Glomerular visceral epithelial cell (primary cell): ENCODE data around the gene TAF7.
"Not testable (repeated sequence)": the region's sequence is repeated elsewhere in the genome, so short reads cannot be mapped to it uniquely, and the experiment has no call there.

ENCODE experiments used
- DNase-seq: peaks from one replicate; pipeline ENCODE4 v3.0.0-alpha.2; 2016; ENCODE audit errors: extremely low spot score

TAF7 gene

GRCh38 chr5:141320225-141321169, at the start of gene TAF7:
TAF7 (minus strand) TSS chr5:141320784; CDS start chr5:141320044, 740 bp downstream.
- peak; percentile 96 for DNase-seq

- no peak for DNase-seq
Observed at GRCh38 chr5:141366016-141366896, 45.7 kb upstream of the TAF7 start.

GRCh38 chr5:141363952-141364660, 43.5 kb upstream of the TAF7 start, which contains the start of gene PCDHGA5:
PCDHGA5 (plus strand) TSS chr5:141364162; CDS start chr5:141364331, 169 bp downstream.
- no peak for DNase-seq

- no peak for DNase-seq
Observed at GRCh38 chr5:141362719-141363118, 42.1 kb upstream of the TAF7 start.

GRCh38 chr5:141360685-141361084, 40.1 kb upstream of the TAF7 start:
- no peak for DNase-seq

GRCh38 chr5:141359790-141360426, 39.3 kb upstream of the TAF7 start, which contains the start of gene PCDHGB2:
PCDHGB2 (plus strand) TSS chr5:141359994; CDS start chr5:141360136, 142 bp downstream.
- DNase-seq = no peak

GRCh38 chr5:141356950-141357349, 36.4 kb upstream of the TAF7 start:
- DNase-seq = no peak

GRCh38 chr5:141356133-141356532, 35.5 kb upstream of the TAF7 start:
- DNase-seq = no peak

GRCh38 chr5:141355641-141356040, 35.1 kb upstream of the TAF7 start:
- no peak for DNase-seq

GRCh38 chr5:141354900-141355469, 34.4 kb upstream of the TAF7 start, which contains the start of gene PCDHGA4:
PCDHGA4 (plus strand) TSS chr5:141355021; CDS start chr5:141355108, 87 bp downstream.
- no peak for DNase-seq

GRCh38 chr5:141351591-141351990, 31.0 kb upstream of the TAF7 start:
- no peak for DNase-seq

- DNase-seq = peak; percentile 59
Observed at GRCh38 chr5:141349917-141350619, 29.5 kb upstream of the TAF7 start, which contains the start of gene PCDHGB1. PCDHGB1 (plus strand) TSS chr5:141350099; CDS start chr5:141350261, 162 bp downstream.

GRCh38 chr5:141346017-141346416, 25.4 kb upstream of the TAF7 start:
- DNase-seq = not testable (repeated sequence)

- DNase-seq = no peak
Observed at GRCh38 chr5:141345327-141345726, 24.7 kb upstream of the TAF7 start.

GRCh38 chr5:141343953-141344463, 23.4 kb upstream of the TAF7 start:
- no peak for DNase-seq

- peak; percentile 61 for DNase-seq
Observed at GRCh38 chr5:141343242-141343952, 22.8 kb upstream of the TAF7 start, which contains the start of gene PCDHGA3. PCDHGA3 (plus strand) TSS chr5:141343829; CDS start chr5:141344034, 205 bp downstream.

- DNase-seq = no peak
Observed at GRCh38 chr5:141342773-141343172, 22.2 kb upstream of the TAF7 start.

- DNase-seq = not testable (repeated sequence)
Observed at GRCh38 chr5:141340781-141341354, 20.3 kb upstream of the TAF7 start.
